CD4-positive, alpha-beta T cell treated with Interleukin-17A for 4 hours (primary cell): Measurements from ENCODE around the gene RIPOR2.

Source experiments
- DNase-seq: peaks from one replicate; pipeline ENCODE4 v3.0.0-alpha.2; 2020; ENCODE audit warnings: mixed read lengths

Gene RIPOR2

DNA sequence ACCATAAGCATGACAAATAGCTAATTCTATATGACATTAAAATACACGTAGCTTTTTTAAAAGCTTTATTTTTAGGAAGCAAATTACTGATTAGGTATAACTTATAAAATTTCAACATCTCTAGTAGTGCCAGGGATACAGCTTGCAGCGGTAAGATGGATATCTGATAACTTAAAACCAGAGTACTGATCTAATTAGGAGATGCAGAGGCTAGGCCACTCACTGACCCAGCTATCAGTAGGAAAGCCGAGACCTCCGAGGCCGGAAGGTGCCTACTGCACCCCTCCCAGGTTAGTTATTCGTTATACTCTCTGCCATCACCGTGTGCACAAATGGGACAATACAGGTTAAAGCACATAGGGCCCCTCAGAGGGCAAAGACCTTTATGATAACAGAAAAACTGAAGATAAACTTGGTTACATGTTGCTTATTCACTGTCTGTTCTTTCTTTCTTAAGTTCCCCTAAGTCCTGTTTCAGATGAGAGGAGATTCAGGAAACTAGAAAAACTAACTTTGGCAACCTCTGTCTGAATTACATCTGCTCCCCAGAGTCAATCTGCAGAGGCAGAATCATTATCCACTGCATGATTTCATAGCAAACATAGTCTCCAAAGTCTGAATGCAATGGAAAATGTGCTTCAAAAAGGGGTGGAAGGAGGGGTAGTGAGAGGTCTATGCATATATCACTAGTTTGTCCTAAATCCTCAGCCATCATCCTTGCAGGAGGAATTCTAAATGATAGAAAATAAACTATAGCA lies 60.8 kb downstream of the RIPOR2 start:
- DNase-seq: no peak

DNA sequence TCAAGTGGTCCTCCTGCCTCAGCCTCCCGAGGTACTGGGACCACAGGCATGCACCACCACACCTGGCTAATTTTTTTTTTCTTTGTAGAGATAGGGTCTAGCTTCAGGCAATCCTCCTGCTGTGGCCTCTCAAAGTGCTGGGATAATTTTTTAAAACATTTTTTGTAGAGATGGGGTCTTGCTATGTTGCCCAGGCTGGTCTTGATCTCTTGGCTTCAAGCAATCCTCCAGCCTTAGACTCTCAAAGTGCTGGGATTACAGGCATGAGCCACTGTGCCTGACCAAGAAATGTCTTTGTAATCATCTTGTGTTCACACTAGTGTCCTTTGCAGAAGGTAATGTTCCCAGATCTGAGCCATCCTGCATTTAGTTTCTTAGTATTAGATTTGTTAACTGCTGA lies 61.6 kb downstream of the RIPOR2 start:
- no peak for DNase-seq

DNA sequence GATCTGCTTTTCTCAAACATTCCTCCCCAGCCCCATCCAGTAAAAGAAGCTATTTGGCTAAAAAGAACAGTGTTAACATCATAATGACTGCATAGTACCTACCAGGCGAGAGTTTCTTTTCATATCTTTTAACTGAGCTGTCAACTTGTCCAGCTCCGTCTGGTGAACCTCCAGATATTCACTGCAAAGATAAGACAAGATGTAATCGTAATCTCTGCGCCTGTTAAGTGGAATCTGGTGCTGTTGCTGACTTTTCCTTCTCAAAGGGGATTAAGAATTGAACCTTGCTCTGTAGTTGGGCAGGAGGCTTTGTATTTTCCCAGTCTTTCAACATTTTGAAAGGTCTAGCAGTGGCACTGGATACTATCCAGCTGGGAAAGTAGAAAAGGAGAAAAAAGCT lies 63.0 kb downstream of the RIPOR2 start:
- no peak for DNase-seq

DNA sequence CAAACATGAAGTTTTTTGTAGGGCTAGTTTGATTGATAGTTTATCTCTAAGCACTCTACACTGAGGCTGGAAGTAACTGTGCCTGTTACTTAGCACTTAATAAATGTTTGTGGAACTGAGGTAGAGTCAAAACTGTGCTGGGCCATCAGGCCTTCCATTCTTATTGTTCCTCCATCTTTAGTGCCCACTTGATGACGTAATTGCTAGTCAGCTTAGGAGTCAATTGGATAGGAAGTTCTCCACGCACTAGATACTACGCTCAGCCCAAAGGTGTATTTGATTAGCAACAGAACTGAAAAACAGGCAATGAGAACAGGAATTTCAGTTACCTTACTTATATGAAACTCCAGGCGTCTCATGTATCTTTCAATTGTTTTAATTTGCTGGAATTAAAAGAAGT lies 67.0 kb downstream of the RIPOR2 start:
- DNase-seq: no peak

DNA sequence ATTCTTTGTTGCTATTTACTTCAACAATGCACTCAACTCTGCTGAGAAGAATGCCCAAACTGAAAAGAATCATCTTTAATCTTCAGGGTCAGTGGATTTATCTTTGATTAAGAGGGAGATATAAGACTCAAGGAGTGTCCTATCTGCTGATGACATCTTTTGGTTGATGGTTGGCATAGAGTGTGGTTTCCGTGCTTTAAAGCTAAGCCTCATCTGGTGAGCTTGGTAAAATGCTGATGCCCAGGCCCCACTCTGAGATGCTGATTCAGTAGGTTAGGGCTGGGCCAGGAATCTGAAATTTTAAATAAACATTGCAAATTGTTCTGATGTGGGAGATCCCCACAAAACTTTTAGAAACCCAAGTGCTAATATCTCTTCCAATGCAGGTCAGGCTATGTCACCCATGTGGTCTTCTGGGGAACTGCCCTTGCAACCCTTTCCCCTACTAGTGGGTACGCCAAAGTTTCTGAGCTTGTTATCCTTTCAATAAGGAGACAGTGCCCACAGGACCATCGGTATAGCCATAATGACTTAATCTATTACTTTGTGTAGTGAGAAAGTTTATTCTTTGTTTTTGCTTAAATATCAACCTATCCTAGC lies 68.6 kb downstream of the RIPOR2 start:
- no peak for DNase-seq

DNA sequence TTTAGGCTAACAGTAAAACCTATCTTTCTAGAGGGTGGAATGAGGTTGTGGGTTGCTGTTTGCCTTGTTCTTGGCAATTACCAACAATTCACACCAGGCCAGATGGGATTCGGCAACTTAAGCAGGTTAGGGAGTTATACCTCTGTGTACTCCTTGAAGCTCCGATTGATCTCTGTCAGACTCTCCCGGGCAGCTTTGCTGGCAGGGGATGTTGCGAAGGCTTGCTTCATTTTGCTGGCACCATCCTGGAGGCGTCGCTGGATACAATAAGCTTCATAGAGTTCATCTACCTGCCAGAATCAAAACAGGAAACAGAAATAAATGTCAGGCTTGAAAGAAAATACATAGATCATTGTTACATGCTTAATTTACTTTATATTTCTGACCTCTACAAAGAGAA lies 70.6 kb downstream of the RIPOR2 start:
- DNase-seq: peak; percentile 46

DNA sequence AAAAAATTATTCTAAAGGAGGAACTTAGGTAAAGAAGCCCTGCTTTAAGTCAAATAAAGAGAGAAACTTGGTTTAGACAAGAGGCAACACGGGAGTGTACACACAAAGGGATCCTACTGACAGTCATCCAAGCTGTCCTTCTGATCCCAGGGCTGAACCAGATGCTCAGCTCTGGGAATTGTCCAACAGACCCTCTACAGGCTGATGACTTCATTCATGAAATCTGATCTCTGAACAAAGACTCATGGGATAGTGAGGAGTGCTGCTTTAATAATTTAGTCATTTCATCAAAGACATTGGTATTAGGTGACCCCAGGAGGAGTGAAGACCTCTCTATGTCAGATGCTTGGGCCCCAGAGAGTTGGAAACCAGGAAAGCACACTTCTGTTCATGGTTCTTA lies 71.4 kb downstream of the RIPOR2 start:
- DNase-seq: no peak

DNA sequence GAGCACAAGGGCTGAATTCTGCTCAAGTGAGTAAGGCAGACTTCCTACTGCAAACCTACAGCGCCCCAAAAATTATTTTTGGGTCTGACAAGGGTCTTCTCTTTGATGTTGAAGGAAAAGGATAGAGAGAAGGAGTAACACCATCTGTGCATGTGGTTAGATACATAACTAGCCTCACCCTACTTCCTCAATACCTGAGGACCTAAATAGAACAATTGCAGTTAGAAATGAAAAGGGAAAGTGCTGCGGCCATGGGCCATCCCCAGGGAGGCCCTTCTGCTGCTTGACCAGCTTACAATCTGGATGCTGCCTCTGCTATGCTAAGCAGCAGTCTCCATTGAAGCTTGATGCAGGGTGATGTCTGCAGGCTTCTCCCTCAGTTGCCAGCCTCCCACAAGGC lies 73.8 kb downstream of the RIPOR2 start:
- DNase-seq: no peak

DNA sequence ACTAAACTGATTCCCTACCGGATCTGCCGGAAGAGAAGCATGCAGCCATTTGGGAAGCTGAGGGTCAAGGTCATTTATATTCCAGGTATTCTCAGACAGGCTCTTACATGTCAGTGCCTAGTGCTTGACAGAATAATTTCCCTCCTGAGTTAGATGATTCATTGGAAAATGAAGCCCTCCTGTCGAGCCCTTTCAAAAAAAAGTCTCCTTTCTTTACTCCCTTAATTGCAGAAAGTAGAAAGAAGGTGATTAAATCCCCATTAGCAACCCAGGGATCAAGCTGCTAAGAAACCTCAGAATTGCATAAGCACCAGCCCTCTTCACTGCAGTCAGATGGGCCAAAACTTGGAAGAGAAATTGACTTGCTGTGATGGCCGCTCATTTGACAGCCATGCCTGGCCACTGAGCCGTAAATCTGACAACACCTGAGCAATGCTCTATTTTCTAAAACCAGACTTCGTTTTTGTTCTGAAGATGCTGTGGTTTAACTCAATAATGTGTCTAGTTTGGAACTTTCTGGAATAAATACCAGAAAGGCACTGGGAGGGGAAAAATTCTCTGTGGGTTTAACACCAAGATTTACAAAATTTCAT lies 76.1 kb downstream of the RIPOR2 start:
- DNase-seq: no peak

DNA sequence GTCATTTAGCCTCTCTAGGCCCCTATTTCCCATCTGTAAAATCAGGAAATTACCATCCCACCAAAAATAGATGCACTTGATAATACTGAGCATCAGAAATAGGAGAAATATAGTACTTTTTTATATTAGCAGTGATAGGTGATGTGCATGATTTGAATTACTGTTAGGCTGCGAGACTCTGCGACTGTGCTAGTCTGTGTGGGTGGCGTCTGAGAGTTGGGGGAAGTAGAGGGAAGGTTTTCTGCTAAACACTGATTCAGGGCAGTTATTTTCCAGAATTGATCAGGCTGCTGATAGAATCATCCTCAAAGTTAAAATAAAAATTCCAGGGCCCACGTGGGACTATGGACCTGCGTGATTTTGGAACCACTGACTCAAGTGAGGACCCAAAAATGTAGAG lies 76.6 kb downstream of the RIPOR2 start:
- DNase-seq: peak; percentile 45

DNA sequence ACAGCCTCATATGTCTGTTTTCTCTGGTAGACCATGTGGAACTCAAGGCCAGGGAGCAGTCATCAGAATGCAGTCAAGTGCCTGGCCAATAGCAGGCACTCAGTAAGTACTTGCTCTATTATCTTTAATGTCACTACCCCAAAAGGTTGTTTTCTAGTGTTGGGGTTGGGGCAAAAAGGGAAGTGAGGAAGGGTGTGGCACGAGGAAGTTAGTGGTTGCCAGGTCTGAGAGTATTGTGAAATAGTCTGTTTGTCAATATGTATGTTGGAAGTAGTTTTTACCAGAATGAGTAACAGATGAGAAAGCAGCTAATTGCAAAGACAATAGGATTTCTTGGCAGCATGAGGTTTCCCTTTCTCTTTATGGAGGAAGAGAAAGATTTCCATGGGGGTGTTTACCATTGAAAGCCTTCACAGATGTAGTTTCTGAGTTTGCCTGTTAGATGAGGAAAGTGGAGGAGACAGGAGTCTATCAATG lies 77.5 kb downstream of the RIPOR2 start:
- peak; percentile 56 for DNase-seq

DNA sequence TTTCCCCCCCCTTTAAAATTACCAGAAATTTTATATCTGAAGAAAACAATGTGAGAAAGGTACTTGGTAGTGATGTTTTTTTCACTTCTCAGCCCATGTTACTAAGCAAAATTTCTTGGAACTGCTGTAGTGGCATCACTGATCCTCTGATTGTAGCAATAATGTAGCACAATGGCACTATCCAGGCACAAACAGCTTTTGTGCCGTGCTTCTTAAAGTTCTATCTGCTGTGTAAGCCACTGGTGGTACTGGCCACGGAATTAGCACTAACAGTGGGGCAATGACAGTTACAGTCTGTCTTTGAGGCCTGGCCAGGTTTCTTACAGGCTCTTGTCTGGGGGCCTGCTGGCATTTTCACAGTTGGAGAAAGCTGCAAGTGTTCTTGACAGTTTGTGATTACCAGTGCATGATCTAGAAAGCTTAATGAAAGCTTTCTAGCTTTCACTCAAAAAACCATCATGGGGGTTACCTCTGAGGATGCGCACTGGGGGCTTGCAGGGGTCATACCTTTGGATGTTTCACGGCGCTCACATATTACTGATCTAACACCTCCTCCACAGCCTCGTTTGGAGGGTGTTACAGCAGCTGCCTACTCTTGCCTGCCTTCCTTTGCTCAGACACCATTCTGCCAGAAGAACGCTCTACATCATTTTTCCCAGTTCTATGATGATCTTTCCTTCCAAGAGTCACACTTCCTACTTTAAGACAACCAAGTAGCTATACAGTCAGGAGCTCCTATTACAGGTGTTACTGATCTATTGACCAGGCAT lies 78.7 kb downstream of the RIPOR2 start:
- DNase-seq: no peak

DNA sequence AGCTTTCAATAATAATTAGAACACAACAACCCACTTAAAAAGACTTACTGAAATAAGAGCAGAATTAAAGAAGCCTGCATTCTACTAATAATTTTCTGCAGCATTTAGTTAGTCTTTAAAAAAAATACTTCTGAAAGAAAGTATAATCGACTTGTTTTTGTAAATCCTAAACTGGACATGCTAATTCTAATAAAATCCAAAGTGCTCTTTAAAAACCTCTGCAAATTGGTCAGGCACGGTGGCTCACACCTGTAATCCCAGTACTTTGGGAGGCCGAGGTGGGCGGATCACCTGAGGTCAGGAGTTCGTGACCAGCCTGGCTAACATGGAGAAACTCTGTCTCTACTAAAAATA lies 79.5 kb downstream of the RIPOR2 start:
- no peak for DNase-seq

DNA sequence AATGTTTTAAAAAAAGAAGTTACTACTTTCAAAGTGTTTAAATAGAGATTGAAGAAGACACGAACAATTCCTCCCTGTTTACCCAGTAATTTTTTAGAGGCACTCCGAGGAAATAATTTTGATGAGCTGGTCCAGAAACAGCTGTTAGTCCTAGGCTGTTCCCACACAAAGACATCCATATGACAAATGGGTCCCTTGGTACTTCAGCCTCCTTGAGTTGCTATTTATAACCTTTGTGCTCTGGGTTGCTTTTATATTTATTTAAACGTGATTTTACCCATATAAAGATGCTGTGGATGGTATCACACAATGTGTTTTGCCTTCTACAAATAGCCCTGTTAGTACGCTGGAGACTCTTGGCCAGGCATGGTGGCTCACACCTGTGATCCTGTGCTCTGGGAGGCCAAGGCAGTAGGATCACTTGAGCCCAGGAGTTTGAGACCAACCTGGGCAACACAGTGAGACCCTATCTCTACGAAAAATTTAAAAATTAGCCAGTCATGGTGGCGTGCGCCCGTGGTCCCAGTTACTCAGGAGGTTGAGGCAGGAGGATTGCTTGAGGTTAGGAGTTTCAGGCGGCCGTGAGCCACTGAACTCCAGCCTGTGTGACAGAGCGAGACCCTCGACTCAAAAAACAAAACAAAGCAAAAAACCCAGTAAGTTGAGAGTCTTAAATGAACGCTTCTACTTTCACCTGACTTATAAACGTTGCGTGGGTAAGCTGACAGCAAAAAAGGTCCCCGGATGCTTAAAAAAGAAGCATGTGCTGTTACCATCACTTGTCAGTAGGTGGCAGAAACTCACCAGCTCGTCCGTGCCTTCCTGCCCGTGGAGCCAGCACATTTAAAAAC lies 80.1 kb downstream of the RIPOR2 start:
- DNase-seq: peak; percentile 77

DNA sequence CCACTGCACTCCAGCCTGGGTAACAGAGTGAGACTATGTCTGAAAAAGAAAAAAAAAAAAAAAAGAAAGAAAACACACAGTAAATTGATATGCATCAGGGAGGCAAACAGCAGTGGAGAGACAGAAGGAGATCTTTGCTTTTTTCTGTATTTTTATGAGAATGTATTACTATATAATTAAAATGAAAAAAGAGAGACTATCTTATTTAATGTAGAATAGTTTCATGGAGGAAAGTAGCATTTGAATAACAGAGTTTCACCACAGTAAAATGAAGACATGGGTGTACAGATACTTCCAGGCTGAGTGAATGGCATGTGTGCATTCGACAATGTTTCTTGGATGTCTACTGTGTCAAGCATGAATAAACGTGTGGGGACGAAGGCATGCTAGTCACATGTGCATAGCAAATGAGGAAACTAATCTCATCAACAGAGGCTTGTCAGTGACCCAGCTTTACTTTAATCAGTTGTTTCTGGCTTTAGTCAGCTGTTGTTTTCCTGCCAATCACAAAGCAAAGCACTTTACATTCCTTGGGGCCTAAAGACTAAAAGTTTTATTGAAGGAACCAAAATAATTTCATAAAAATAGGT lies 81.6 kb downstream of the RIPOR2 start:
- DNase-seq: no peak

DNA sequence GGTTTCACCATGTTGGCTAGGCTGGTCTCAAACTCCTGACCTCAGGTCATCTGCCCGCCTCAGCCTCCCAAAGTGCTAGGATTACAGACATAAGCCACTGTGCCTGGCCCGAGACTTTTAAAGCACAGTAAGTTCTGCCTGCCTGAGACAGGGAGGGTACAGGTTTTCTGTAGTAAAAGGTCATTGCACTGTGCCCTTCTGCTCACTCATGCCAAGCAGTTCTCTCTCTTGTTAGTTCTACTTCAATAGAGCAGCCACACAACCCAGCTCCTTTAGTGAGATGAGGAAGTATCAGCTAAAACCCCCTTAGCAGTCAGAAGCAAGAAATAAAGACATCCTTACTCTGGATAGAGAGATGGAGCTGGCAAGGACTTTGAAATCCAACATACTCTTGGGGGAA lies 84.7 kb downstream of the RIPOR2 start:
- no peak for DNase-seq

DNA sequence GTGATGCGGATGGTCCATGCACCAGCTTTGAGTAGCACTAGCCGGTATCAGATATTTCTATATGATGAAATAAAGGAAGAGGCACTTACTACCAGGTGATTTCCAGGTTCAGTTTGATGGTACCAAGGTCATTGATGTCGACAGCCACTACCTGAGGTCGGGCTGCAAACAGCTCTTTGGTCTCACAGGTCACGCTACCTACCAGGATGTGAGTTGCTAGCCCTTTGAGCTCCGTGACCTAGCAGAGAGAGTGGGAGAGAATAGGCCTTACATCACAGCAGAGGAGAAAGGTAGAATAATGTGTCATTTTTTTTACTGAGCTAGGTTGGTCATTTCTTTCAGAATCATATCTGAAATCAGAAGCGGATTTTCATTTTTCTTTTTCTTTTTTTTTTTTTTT lies 86.0 kb downstream of the RIPOR2 start:
- no peak for DNase-seq

DNA sequence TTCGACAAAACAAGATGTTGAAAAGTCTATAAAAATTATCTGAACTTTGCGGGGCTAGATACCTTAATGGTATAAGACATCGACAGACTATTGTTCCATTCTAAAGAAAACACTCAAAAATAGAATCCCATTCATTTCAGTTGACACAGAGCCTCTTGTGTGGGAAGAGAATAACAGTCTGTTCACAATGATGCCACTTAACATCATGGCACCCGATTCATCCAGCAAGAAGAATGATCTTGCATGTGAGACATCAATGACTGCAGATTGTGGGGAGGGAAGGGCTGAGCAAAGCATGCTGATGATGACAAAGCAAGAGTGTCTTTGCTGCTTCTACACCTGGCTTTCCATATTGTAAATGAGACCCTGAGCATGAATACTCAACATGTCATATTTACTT lies 87.3 kb downstream of the RIPOR2 start:
- no peak for DNase-seq

DNA sequence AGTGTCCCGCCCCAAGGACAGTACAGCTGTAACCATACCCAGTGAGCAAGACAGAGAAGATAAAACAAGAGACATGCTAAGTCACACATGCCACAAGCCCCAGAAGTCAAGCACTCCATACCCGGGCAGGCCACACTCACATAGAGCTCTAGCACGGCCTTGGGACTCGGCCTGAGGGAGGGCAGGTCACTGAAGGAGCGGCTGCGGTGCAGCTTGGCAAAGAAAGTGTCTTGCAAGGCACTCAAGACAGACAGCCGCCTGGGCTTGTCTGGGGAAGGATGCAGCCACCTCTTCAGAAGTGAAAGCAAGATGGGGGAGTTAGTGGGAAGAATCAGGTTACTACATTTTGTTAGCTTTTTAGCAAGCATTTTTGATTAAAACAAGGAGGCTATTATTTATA lies 88.4 kb downstream of the RIPOR2 start:
- DNase-seq: no peak

DNA sequence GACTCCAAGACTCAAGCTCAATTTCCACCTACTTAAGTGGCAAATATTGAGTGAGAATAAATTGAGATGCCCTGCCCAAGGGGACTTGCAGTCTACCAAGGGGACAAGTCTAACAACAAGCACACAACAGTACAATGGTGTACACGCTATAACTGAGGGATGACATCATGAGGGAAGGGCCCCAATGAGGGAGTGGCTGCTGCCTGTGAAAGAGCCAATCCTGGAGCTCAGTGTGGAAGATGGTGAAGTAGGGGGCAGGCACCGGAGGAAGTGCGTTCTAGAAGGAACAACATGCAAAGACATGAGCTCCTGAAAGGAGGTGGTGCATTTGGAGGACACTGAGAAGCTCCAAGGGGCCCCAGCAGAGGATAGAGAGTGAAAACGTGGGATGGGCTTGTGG lies 90.2 kb downstream of the RIPOR2 start:
- DNase-seq: no peak

DNA sequence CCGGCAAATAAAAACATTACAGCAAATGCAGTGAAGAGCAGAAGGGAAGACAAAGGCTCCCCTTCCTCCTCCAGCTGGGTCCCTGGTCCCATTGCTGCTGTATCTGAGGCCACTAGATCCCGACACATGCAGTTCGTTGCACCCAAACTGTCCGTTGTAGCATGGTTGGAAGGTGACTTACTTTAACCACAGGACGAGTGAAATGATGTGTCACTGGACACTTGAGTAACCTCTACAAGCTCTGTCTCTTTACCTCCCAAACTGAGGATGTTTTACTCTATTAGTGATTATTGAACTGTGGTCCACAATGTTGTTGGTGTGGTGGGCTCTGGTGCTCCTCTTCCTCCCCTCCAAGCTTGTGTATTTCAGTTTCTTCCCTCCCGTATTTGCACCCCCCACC lies 90.9 kb downstream of the RIPOR2 start:
- no peak for DNase-seq

DNA sequence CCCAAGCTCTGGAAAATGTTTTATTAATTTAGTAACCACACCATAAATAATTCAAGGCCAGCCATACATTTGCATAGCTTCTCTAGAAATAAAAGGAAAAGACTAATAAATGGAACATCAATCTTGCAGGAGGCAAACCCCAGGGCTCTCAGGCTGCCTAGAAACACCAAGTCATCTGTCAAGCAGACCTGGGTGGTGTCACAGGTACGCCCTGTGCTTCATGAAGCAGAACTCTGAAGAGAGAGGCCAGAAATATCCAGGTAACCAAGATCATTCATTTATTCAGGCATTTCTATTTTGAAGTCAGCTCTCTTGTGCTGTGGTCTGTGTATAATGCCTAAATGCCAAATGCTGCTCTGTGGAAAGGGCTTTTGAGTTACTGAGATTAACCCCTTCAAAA lies 91.7 kb downstream of the RIPOR2 start:
- DNase-seq: no peak
